HK-2 (cell line): ENCODE measurements around the gene RAB8B.
"Not testable (repeated sequence)": the region's sequence is repeated elsewhere in the genome, so short reads cannot be mapped to it uniquely, and the experiment has no call there.

Experiments
- DNase-seq: peaks from one replicate; pipeline ENCODE4 v3.0.0-alpha.2; 2018; ENCODE audit not compliant: unreplicated experiment

RAB8B gene

DNA sequence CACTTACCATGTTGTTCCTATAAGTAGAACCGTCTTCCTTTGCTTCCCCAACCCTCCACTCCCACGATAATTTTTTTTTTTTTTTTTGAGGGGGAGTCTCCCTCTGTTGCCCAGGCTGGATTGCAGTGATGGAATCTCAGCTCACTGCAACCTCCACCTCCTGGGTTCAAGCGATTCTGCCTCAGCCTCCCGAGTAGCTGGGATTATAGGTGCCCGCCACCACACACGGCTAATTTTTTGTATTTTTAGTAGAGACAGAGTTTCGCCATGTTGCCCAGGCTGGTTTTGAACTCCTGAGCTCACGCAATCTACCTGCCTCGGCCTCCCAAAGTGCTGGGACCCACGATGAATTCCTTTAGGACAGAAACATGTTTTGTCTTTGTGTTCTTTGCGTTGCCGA is 19.4 kb downstream of the RAB8B start:
- DNase-seq: not testable (repeated sequence)

DNA sequence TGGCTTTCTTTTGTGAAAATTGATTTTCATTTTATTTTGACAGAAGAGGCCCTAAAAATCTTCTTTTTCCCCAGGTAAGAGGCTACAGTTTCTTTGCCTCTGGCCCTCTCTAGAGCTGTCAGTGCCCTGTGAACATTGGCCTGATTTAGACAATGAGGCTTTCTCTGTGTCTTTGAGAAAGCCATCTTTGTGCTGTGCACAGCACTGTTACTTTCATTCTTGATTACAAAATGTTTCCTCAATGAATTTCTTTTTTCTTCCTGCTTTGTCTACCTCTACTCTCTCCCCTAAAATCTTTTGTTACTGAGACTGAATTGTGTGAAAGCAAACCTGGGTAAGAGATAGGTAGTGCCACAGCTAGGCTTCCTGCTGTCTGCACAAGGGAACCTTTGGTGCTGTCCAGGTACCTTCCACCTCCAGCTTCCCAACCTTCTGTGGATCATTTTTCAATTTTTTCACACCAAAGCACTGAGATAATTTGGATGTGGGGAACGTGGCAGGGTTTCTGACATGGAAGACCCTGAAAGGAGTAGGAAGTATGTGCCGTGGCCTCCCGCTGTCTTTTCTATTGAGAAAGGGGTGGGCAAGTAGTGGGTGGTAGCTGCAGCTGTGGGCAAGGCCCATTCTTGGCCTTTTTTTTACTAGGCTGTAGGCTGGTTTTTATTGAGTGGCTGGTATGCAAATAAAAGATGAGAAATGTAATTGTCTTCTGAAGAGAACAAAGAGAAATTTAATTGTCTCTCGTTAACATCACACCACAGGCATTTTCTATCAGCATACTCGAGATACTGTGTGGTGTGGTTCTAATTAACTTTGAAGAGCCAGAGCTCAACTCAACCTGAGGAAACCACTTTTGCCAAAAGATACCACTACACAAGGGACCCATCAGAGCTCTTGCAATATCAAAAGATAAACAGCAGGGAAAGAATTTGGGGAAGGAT is 21.0 kb downstream of the RAB8B start:
- no peak for DNase-seq

DNA sequence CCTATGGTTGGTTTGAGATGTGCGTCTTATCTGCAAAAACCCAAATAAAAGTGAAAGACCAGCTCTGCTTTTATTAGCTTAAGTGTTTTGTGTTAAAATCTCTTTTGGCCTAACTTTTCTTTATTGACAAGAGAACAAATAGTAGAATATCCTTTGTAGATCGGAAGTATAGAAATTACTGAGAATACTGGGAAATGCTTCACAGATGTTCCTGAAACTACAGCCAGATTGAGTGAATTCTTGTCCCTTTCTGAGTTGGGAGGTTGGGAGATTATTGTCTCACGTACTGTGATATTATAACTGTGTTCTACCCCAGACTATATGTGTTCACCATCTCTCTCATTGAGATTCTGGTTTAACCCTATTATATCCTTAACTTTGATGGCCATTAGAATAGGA is 21.7 kb downstream of the RAB8B start:
- DNase-seq: no peak

DNA sequence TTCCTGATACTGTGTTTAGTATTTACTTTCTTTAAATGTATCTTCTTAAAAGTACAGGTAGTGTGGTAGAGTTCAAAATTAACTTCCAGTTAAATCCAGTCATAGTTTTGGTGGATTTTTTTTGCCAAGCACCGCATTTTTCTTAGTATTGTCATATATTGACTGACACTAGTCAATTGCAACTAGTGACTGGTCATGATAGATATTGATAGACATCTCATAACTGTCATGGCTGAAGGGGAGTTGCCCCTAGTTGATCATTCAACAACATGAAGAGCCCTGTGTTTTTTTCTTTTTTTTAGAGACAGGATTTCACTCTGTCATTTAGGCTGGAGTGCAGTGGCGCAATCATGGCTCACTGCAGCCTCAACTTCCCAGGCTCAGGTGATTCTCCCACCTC is 22.1 kb downstream of the RAB8B start:
- no peak for DNase-seq

DNA sequence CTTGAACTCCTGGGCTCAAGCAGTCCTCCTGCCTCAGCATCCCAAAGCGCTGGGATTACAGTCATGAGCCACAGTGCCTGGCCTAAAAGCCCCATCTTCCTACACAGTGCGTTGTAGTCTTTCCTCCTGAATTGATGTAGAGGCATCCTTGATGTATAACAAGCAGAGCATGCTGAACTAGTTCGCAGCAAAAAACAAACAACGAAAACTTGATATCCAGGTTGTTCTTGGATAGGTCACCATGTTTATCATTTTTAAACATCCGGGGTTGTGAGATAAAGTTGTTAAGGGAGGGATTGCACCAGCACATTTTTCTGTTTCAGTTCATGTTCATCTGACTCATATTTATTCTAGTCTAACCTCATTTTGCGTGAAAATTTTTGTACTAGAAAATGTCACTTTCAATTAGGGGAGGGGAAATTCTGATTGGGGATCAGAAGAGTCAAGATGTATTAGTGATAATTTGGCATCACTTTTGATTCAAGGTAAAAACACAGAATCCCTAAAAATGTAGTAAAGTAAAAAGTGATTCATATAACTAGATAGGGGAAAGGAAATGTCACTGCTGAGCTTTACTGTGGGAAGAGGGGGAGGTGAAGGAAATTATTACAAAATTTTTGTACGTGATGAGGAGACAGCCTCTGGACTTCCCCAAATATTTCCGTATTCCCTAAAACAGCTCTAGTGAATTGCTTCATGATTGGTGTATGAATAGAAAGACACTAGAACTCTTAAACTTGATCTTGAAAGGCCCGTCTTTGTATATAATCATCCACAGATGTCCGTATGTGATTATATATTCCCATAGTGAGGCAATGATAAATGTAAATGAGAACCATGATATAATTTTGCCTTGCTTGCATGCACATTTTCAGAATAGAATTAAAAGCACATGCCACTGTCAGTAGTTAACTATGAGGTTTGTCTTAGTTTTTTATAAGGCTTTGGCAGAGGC is 22.9 kb downstream of the RAB8B start:
- DNase-seq: no peak

DNA sequence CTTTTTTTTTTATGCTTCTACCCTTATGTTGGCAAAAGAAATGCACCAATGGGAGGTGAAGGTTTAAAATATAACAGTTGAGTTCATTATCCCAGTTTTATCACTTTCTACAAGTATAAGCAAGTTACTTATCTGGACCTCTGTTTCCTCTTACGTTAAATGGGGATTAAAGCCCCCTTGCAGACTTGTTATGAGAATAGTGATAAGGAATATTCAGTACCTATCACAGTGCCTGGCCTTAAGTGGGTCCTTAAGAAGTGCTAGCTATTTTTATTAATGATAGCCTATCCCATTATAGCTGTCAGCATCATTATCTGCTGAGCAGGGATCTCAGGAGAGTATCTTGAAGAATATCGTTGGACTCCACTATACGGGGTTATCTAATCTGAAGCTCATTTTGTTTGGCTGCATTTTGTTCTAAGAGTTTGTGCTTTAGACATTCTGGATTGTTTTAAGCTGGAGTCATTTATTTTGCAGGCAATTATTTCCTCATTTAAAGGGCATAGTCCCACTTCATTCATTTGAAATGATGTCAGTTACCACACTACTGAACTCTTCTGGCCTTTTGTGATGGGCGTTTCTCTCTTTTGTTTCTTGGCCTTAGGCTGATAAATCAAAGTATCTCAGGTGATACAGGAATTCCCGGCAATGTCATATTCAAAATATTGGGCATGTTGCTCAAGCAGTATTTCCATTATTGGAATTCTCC is 28.8 kb downstream of the RAB8B start:
- no peak for DNase-seq

DNA sequence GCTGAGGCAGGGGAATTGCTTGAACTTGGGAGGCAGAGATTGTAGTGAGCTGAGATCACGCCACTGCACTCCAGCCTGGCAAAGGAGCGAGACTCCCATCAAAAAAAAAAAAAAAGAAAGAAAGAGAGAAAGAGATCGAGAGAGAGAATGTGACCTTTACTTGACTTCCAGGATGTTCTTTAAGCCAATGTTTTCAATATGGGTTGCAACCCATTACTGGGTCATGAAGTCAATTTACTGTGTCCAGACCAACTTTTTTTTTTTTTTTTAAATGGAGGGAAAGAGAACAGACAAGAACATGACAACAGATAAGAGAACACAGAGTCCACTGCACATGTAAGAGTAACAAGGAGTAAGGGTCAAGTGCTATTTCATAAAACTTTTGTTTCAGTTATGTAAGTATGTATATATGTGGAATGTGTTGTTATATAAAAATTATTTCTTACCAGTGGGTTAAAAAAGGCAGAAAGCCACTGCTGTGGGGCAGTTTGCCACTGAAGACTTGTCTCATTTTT is 29.8 kb downstream of the RAB8B start:
- DNase-seq: no peak

DNA sequence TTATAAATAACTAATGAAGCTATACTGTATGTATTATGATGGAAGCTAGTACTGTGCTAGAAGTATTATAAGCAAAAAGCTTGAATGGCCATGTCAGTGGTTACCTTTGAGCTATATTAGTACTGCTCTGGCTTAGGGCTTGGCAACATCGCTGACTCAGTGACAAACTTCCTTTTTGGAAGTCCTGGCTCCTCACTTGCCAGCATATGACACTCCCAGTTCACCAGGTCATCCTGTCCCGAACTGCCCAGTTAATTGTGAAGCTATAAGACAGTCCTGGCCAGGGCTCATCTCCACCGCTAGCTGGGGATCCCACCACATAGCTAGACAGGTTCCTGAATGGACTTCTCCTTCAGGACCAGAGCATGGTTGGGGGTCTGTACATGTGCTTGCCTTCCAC is 31.9 kb downstream of the RAB8B start:
- DNase-seq: no peak

DNA sequence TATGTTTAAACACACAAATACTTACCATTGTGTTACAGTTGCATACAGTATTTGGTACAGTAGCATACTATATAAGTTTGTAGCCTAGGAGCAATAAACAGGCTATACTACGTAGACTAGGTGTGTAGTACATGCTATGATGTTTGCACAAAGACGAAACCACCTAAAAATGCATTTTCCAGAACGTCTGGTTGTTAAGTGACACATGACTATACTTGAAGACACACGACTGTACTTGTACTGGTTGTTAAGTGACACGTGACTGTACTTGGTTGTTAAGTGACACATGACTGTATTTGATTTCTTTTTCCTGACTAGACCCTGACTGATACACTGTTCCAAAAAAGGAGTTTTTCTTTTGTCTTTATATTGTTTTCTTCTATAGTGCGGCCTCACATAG is 34.1 kb downstream of the RAB8B start:
- DNase-seq: no peak

DNA sequence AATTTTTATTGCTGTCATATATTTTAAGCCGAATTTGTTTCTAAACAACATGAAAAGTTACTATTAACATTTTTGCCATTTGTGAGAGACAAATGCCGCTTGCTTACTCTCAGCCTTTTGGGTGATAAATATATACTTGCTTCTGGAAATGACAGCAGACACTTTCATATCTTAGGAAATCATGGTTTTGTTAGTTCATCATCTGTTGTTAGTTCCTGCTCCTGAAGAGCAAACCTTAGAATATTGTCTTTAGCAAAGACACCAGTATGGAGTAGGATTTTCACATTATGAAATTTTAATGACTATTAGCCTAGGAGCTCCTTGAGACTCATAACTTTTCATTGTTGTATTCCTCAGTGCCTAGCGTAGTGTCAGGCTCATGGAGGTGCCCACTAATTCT is 36.0 kb downstream of the RAB8B start:
- DNase-seq: no peak

DNA sequence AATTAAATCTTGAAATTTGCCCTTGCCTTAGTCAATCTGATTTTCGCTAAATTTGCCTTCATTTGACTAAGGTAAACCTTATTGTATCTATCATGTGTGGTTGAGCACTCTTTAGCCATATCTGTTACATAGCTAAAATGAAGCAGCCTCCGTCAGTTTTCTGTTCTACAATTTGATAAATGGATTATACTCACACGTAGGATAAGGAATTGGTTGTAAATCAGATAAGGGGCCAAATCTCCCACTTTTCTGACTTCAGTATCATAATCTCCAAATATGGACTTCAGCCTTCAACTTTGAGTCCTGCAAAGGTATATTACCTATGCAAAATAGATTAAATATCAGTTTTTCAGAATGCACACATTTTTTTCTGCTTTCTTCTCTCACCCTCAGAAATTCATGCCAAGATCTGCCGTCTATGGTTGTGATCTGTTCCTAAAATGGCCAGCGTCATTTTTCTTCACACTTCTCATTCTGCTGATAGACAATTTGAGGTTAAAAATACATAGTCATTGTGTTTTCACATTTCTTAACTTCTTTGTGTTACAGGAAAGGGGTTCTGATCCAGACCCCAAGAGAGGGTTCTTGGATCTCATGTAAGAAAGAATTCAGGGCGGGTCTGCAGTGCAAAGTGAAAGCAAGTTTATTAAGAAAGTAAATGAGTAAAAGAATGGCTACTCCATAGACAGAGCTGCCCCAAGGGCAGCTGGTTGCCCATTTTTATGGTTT is 36.9 kb downstream of the RAB8B start:
- no peak for DNase-seq

DNA sequence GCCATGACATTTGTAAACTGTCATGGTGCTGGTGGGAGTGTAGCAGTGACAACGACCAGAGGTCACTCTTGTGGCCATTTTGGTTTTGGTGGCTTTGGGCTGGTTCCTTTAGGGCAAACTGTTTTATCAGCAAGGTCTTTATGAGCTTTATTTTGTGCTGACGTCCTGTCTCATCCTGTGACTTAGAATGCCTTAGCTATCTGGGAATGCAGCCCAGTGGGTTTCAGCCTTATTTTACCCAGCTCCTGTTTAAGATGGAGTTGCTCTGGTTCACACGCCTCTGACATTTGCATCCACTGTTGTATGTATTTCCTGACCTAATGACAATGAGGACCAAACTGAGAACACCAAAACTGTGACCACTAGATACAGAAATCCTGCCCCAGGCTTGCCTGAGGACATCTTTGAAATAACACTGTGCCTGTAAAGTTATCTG is 37.6 kb downstream of the RAB8B start:
- no peak for DNase-seq

DNA sequence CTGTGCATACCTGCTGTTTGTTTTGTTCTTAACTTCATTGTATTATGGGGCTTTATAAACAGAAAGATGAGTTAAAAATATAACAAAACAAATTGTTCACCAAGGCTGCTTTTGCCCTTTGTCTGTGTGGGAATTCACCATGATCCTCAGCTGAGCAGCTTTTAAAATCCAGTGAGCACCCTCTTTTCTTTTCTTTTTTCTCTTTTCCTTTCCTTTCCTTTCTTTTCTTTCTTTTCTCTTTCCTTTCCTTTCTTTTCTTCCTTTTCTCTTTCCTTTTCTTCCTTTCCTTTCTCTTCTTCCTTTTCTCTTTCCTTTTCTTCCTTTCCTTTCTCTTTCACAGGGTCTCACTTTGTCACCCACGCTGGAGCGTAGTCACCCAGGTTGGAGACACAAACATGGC is 38.3 kb downstream of the RAB8B start:
- no peak for DNase-seq

DNA sequence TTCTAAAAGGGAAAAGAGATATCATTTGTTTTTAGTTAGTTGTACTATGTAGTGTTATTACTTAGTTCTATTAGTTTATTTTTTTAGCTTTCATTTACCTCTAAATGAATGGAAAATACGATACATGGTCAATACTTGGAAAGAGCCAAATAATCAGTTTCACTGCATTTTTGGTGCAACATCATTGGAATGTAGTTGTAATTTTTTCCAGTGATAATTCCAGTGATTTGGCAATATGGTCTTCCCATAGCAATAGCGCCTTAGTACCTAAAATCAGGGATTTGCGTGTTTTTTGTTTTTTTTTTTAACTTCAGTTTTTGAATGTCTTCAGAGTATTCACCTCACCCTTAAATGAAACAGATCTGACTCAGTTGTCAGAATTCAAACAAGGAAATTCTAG is 41.8 kb downstream of the RAB8B start:
- no peak for DNase-seq

DNA sequence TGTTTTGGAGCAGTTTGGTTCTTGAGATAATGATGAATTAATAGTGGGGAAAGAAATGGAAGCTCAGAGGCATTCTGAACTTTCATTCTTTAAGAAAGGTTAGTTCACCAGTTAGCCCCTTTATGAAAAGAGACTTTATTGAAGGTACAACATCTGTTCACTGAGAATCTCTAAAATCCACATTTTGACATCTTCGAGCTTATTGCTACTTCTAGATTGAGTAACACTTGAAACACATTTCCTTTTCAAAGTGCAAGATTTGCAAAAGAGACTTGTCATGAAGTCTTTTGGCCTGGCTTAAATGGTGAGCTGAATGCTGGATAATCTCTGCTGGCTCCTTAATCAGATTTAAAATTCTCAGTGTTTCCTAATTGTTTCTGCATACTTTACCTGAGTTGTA is 42.3 kb downstream of the RAB8B start:
- no peak for DNase-seq

DNA sequence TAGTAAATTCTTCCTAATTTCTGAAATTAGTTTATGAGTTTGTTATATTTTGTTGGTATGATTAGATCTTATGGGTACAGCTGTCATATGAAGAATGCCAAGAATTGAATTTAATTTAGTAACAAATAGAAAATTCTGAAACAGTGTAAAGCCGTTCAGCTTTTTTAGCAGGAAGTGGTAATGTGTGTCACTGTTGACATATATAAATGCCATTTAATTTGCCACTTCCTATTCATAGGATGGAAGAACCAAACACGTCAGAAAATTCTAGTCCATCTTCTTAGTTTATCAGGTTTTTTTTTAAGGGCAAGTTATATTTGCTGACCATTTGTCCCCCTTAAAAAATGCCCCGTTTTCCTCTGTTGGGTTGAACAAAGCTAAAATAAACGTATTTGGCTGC is 43.0 kb downstream of the RAB8B start:
- DNase-seq: no peak

DNA sequence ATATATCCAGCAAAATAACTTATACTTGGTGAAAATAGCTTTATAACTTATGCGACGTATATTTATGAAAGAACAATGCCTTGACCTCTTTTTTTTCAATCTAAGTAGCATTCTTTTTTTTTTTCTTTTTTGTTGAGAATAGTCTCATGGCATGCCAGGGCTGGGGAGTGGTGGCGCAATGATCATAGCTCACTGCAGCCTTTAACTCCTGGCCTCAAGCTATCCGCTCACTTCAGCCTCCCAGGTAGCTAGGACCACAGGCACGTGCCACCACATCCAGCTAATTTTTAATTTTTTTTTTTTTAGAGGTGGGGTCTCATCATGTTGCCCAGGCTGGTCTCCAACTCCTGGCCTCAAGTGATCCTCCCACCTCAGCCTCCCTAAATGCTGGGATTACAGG is 43.5 kb downstream of the RAB8B start:
- no peak for DNase-seq

DNA sequence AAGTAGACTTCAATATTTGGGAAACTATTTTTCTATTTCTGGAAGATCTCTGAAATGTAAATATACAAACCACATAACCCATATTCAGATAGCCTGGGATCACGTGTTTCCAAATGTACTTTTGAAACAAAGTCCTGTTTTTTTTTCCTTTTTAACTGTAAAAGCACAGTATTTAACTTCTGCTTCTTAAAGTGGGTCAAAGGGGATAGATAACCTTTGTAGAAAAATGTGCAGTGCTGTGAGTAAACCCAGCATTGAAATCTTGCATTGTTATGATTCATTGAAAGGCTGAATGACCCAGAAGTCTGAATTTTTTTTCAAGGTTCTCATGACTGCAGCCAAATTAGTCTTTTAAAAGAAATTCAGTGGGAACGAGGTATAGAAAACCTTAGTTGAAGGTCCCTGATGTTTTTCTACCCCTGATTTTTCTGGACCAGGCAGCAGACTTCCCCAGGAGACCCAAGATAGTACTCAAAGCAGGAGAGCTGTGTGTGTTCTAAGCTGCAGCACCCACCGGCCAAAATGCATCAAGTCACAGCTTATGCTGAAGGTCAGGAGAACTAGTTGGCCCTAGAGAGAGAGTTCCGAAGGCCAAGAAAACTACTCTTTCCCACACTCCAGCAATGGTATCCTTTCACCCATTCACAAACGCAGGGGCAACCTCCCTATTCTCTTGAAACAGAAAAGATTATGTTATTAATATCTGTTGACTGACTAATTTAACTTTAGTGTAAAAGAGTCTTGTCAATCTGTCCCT is 44.4 kb downstream of the RAB8B start:
- no peak for DNase-seq

DNA sequence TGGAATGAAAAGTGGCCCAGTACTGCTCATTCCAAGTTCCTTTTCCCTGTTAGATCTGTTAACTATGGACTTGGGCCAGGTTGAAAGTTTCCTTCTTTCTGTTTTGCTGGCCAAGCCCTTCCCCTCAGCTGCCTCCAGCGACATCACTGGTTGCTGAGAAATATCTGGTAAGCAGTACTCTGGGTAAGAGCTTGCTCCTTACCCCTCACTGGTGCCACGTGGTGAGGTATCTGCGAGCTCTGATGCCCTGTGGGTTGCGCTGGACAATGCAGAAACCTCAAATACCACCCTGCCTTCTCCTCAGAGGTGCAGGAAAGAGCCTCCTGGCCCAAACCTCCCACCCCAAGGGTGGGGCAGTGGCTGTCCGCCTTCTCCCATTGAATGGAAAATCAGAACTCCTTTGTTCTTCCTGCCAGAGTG is 45.1 kb downstream of the RAB8B start:
- no peak for DNase-seq

DNA sequence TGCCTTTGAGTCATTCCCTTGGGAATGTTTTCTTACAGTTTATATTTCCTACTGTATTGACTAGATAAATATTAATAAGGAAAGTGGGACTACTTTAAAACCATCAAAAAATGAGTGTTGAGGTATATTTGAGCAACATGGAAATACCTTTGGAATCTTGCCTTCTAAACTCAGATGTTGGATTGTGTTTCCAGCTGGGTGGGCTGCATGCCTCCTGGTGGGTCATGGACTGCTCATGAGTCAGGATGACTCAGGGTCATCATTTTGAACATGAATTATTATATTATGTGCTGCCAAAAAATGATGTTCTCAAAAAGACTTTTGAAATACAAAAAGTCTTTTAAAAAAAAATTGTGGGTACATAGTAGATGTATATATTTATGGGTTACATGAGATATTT is 46.9 kb downstream of the RAB8B start:
- no peak for DNase-seq
